IPS-15b (cell line): ENCODE results near the gene HASPIN.

ENCODE experiments used
- H3K27me3 ChIP-seq: one replicate; pipeline ENCODE4 v1.6.1; 2013; ENCODE audit warnings: low read length; ENCODE audit not compliant: control insufficient read depth, insufficient read depth
- H3K36me3 ChIP-seq: one replicate; pipeline ENCODE4 v1.6.1; 2013; ENCODE audit warnings: low read length; ENCODE audit not compliant: control insufficient read depth, insufficient read depth
- H3K4me1 ChIP-seq: one replicate; pipeline ENCODE4 v1.6.1; 2013; ENCODE audit warnings: mild to moderate bottlenecking, low read length; ENCODE audit not compliant: control insufficient read depth, insufficient read depth
- H3K4me3 ChIP-seq: one replicate; pipeline ENCODE4 v1.5.1; 2013; ENCODE audit warnings: low read depth, low read length
- H3K9ac ChIP-seq: one replicate; pipeline ENCODE4 v1.6.1; 2013; ENCODE audit warnings: low read depth, mild to moderate bottlenecking, low read length
- H3K9me3 ChIP-seq: one replicate; pipeline ENCODE4 v1.6.1; 2013; ENCODE audit warnings: mild to moderate bottlenecking, low read length; ENCODE audit not compliant: control insufficient read depth, insufficient read depth

HASPIN gene

DNA sequence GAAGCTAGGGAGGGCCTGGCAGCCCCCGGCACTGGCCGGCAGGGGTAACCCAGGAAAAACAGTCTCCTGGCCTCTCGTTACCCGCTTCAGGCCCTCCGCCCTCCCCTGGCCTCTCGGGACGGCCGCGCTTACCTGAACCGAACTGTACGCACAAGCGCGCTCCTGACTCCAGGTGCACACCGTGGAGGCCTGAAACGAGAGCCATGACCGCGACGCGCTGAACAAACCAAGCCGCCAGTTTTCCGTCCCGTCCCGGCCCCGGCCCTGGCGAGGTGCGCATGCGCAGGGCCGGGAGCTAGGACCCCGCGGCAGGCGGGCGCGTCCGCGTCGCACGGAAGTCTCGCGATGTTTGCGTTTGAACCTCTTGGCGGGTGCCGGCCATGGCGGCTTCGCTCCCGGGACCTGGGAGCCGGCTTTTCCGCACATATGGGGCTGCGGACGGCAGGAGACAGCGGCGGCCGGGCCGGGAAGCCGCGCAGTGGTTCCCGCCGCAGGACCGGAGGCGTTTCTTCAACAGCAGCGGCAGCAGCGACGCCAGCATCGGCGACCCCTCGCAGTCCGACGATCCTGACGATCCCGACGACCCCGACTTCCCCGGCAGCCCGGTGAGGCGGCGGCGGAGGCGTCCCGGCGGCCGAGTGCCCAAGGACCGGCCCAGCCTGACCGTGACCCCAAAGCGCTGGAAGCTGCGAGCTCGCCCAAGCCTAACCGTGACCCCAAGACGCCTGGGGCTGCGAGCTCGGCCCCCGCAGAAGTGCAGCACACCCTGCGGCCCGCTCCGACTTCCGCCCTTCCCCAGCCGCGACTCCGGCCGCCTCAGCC, at the start of gene HASPIN:
HASPIN (plus strand) TSS at position 348 of the 822 bp plus-strand sequence; CDS start at position 381, 33 bp downstream.
- Histone ChIP-seq H3K27me3 (no peaks in the 10 kb centered on the region), H3K36me3 (peaks cover 7% of the 10 kb centered on the region), H3K4me3 (peak within 1 kb of the TSS; percentile 96), H3K9me3 (no peaks in the 10 kb centered on the region), H3K4me1 (peaks cover 10% of the 10 kb centered on the region), H3K9ac (peak within 1 kb of the TSS; percentile 92)

DNA sequence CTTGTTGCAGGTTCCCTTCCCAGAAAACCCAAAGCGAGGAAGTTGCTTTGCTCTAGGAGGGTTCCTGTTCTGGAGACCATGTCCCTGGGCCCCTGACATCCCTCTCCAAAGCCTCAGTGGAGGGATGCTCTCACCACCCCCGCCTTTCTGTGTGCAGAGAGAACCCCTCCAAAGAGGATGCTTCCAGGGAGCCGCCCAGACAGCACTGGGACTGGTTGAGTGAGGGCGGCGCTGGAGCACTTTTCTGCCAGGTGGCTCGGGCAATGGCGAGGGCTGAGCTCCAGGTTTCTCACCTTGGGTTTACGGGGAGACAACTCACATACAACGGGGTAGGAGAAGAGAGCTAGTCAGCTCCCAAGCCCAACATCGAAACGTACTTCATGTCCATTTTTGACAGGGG, 47.8 kb upstream of the HASPIN start:
- H3K4me3 ChIP-seq, result no peak overlapping the region
- no peaks in the 10 kb centered on the region for H3K9me3 ChIP-seq
- peaks cover 2% of the 10 kb centered on the region for H3K4me1 ChIP-seq
- H3K9ac ChIP-seq, result no peak overlapping the region
- no peaks in the 10 kb centered on the region for H3K36me3 ChIP-seq
- H3K27me3 ChIP-seq, result no peaks in the 10 kb centered on the region

- no peak overlapping the region for H3K4me3 ChIP-seq
- no peaks in the 10 kb centered on the region for H3K27me3 ChIP-seq
- H3K4me1 ChIP-seq, result peaks cover 2% of the 10 kb centered on the region
- no peaks in the 10 kb centered on the region for H3K36me3 ChIP-seq
- H3K9ac ChIP-seq, result no peak overlapping the region
- H3K9me3 ChIP-seq, result no peaks in the 10 kb centered on the region
Observed at GRCh38 chr17:3678095-3678820, 45.4 kb upstream of the HASPIN start.

- H3K4me1 ChIP-seq, result no peaks in the 10 kb centered on the region
- H3K4me3 ChIP-seq, result no peak overlapping the region
- no peaks in the 10 kb centered on the region for H3K9me3 ChIP-seq
- H3K9ac ChIP-seq, result no peak overlapping the region
- H3K36me3 ChIP-seq, result no peaks in the 10 kb centered on the region
- no peaks in the 10 kb centered on the region for H3K27me3 ChIP-seq
Observed at GRCh38 chr17:3678821-3679530, 44.7 kb upstream of the HASPIN start.

DNA sequence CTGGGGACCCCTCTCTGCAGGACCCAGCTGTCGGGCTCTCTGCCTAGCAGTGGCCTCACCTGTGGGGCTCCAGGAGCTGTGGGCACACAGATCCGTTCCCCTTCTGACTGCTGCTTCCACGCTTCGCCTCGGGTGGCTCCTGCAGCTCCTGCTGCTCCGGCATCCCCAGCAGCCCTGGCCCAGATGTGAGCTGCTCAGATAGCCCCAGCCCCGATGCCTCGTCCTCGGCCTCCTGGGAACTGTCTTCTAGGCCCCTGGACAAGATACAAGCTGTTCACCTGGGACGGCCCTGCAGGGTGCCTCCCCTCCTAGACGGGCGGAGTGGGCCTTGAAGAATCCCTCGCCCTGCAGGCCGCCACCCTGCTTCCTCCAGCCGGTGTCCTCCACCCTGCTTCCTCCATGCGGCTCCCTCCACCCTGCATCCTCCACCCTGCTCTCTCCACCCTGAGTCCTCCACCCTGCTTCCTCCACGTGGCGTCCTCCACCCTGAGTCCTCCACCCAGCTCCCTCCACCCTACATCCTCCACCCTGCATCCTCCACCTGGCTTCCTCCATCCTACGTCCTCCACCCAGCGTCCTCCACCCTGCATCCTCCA, 44.1 kb upstream of the HASPIN start:
- no peaks in the 10 kb centered on the region for H3K27me3 ChIP-seq
- no peak overlapping the region for H3K9ac ChIP-seq
- H3K4me1 ChIP-seq, result no peaks in the 10 kb centered on the region
- H3K9me3 ChIP-seq, result no peaks in the 10 kb centered on the region
- H3K4me3 ChIP-seq, result no peak overlapping the region
- H3K36me3 ChIP-seq, result no peaks in the 10 kb centered on the region

GRCh38 chr17:3681057-3681456, 42.6 kb upstream of the HASPIN start:
- no peaks in the 10 kb centered on the region for H3K36me3 ChIP-seq
- no peaks in the 10 kb centered on the region for H3K9me3 ChIP-seq

DNA sequence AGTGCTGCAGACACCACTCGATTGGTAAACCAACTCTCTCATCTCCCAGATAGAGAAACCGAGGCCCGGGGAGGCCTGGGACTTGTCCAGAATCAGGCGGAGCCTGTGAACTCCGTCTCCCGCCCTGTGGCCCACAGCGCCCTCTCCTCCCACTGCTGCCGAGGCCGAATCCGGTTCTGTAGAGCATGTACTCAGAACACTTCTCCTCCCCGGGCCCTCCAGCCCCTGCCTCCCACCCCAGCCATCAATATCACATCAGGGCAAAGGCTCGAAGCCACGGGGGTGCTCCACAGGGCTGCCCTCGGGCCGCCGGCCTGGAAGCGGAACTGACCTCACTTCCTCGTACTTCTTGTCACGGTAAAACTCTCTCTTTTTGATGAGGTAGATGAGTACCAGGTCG, 42.1 kb upstream of the HASPIN start:
- no peaks in the 10 kb centered on the region for H3K27me3 ChIP-seq
- H3K4me1 ChIP-seq, result no peaks in the 10 kb centered on the region
- no peak overlapping the region for H3K9ac ChIP-seq
- H3K4me3 ChIP-seq, result no peak overlapping the region
- no peaks in the 10 kb centered on the region for H3K36me3 ChIP-seq
- H3K9me3 ChIP-seq, result no peaks in the 10 kb centered on the region

More at GRCh38 chr17:3681057-3681456, 42.6 kb upstream of the HASPIN start:
- no peaks in the 10 kb centered on the region for H3K27me3 ChIP-seq
- H3K4me3 ChIP-seq, result no peak overlapping the region
- no peak overlapping the region for H3K9ac ChIP-seq
- no peaks in the 10 kb centered on the region for H3K4me1 ChIP-seq

- H3K4me3 ChIP-seq, result no peak overlapping the region
- no peaks in the 10 kb centered on the region for H3K36me3 ChIP-seq
- H3K27me3 ChIP-seq, result no peaks in the 10 kb centered on the region
- H3K9ac ChIP-seq, result no peak overlapping the region
- H3K9me3 ChIP-seq, result no peaks in the 10 kb centered on the region
- H3K4me1 ChIP-seq, result no peaks in the 10 kb centered on the region
Observed at GRCh38 chr17:3682033-3682432, 41.7 kb upstream of the HASPIN start.

GRCh38 chr17:3683054-3683511, 40.6 kb upstream of the HASPIN start:
- Histone ChIP-seq H3K4me1 (no peaks in the 10 kb centered on the region), H3K9me3 (no peaks in the 10 kb centered on the region), H3K27me3 (no peaks in the 10 kb centered on the region), H3K4me3 (peak overlapping the region; percentile 13), H3K9ac (no peak overlapping the region), H3K36me3 (no peaks in the 10 kb centered on the region)

DNA sequence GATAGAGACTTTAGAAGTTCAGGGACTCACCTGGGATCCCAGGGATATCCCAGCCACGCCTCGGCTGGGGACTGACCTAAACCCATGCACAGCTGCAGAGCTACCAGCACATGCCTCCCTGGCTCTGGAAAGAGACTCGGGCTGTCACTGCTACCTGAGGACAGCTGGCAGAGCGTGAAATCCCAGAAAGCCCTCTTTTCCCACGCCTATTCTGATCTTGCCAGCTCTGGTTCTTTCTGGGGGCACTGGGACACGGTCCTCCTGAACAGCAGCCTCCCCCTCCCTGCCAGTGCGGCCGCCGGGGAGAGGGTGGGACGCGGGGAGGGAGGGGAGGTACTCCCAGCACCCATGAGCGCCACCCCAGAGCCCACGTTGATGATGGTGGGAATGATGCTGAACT, 38.5 kb upstream of the HASPIN start:
- Histone ChIP-seq H3K4me1 (no peaks in the 10 kb centered on the region), H3K9me3 (no peaks in the 10 kb centered on the region), H3K27me3 (no peaks in the 10 kb centered on the region), H3K9ac (no peak overlapping the region), H3K36me3 (no peaks in the 10 kb centered on the region), H3K4me3 (no peak overlapping the region)

GRCh38 chr17:3688027-3688553, 35.6 kb upstream of the HASPIN start:
- Histone ChIP-seq H3K36me3 (no peaks in the 10 kb centered on the region), H3K27me3 (no peaks in the 10 kb centered on the region), H3K4me3 (no peak overlapping the region), H3K9me3 (no peaks in the 10 kb centered on the region), H3K9ac (no peak overlapping the region), H3K4me1 (no peaks in the 10 kb centered on the region)
